Measurements from ENCODE around the gene ASS1. TPM values are rescaled to one million over a fixed set of nuclear protein-coding genes. Genes with fewer than 3 reads are reported as not detected.

ASS1 gene
- total RNA-seq, 1 donor from 2014 or later = 96.0 TPM

DNA sequence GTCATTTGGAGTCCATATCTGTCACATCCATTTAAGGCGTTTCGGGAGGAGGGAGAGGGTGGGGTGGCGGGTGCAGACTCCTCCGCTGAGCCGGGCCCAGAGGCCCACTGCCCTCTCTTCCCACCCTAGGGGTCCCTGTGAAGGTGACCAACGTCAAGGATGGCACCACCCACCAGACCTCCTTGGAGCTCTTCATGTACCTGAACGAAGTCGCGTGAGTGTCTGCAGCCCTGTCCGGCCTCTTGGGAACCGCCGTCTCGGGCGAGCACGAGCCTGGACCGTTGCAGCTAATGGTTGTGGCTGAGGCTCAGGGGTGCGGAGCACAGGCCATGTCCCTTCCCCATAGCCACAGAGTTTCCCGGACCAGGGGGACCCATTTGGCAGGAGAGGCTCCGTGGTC is 34.8 kb downstream of the ASS1 start:
- no peak for ATAC-seq
- Histone ChIP-seq H3K4me3 (no peak overlapping the region), H3K27ac (no peak overlapping the region), H3K4me1 (no peaks in the 10 kb centered on the region), H3K27me3 (no peaks in the 10 kb centered on the region), H3K9me3 (no peaks in the 10 kb centered on the region), H3K36me3 (no peaks in the 10 kb centered on the region)
- DNase-seq = no peak
- intact Hi-C loops (cut with DNase I) = no loop called here
- TF ChIP-seq, protein P1, sequence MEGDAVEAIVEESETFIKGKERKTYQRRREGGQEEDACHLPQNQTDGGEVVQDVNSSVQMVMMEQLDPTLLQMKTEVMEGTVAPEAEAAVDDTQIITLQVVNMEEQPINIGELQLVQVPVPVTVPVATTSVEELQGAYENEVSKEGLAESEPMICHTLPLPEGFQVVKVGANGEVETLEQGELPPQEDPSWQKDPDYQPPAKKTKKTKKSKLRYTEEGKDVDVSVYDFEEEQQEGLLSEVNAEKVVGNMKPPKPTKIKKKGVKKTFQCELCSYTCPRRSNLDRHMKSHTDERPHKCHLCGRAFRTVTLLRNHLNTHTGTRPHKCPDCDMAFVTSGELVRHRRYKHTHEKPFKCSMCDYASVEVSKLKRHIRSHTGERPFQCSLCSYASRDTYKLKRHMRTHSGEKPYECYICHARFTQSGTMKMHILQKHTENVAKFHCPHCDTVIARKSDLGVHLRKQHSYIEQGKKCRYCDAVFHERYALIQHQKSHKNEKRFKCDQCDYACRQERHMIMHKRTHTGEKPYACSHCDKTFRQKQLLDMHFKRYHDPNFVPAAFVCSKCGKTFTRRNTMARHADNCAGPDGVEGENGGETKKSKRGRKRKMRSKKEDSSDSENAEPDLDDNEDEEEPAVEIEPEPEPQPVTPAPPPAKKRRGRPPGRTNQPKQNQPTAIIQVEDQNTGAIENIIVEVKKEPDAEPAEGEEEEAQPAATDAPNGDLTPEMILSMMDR (IDR thresholded peaks at IDR 0.05) = no peak

DNA sequence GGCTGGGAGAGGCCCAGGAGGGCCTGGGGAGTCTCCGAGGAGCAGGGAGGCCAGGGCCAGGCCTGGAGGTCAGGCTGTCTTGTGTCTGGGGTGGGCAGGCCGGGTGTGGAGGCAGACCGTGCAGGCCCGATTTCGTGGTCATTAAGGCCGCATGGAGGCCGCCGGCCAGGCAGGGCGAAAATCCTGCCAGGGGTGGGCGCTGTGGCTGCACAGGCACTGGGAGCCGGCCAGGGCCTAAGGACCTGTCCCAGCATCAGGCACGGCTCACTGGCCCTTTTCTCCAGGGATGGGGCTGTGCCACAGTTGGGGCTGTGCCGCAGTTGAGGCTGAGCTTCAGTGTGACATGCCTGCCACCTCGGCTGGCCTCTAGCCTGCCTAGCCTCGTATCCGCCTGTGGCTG is 35.9 kb downstream of the ASS1 start:
- Histone ChIP-seq H3K36me3 (no peaks in the 10 kb centered on the region), H3K27me3 (no peaks in the 10 kb centered on the region), H3K4me1 (no peaks in the 10 kb centered on the region), H3K27ac (no peak overlapping the region), H3K4me3 (no peak overlapping the region), H3K9me3 (no peaks in the 10 kb centered on the region)
- DNase-seq (no peak), ATAC-seq (no peak)
- TF ChIP-seq, protein P1 (IDR thresholded peaks at IDR 0.05) = no peak
- intact Hi-C loops (cut with DNase I) = no loop called here

DNA sequence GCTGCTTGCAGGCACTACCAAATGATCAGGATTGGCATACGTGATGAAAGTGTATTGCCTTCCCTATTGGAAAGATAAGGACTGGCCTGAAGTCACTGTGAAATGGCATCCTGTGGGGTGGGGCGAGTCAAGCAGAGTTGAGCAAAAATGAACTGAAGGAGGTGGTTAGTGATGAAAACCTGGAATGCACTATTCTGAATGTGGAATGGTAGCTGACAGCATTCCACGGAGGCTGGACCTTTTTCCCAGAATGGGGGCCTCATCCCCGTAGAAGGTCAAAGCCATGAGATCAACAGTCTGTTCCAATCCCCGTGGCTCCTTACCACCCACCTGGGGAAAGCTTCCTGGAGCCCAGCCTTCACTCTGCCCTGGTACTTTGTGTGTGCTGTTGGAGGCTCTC is 37.7 kb downstream of the ASS1 start:
- intact Hi-C loops (cut with DNase I) = no loop called here

DNA sequence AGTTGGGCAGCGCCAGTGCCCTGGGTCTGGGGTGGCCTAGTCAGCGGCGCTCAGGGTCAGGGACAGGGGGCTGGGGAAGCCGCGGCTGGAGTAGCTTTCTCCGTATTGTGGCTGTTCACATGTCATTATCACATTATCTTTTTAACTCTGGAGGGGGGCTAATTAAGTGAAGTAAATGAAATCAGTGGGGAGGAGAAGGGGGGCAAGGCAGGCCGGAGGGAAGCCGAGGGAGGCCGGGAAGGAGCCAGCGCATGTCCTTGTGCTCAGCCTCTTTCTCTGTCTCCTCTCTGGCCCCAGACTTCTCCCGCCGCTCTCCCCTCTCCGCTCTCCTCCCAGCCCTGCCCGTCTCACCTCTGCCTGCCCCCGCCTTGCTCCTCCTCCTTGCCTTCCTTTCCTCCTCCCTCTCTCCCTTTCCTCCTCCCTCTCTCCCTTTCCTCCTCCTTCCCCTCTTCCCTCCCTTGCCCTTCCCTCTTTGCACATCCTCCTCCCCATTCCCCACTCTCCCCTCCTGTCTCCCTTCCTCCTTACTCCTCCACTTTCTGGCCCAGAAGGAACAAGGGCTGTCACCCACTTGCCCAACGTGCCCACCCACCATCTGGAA is 38.7 kb downstream of the ASS1 start:
- intact Hi-C loops (cut with DNase I) = no loop called here
- Histone ChIP-seq H3K4me3 (no peak overlapping the region), H3K9me3 (no peaks in the 10 kb centered on the region), H3K27me3 (no peaks in the 10 kb centered on the region), H3K4me1 (no peaks in the 10 kb centered on the region), H3K36me3 (no peaks in the 10 kb centered on the region), H3K27ac (no peak overlapping the region)
- DNase-seq (no peak), ATAC-seq (no peak)
- TF ChIP-seq, protein P1 (IDR thresholded peaks at IDR 0.05) = no peak

More for the DNA sequence above, 37.7 kb downstream of the ASS1 start:
- no peak overlapping the region for H3K4me3 ChIP-seq
- H3K27me3 ChIP-seq = no peaks in the 10 kb centered on the region
- ATAC-seq (no peak), DNase-seq (no peak)
- no peak overlapping the region for H3K27ac ChIP-seq
- TF ChIP-seq, protein P1 (IDR thresholded peaks at IDR 0.05) = no peak
- no peaks in the 10 kb centered on the region for H3K36me3 ChIP-seq
- H3K4me1 ChIP-seq = no peaks in the 10 kb centered on the region
- H3K9me3 ChIP-seq = no peaks in the 10 kb centered on the region

- Histone ChIP-seq H3K4me3 (no peak overlapping the region), H3K4me1 (no peaks in the 10 kb centered on the region), H3K9me3 (no peaks in the 10 kb centered on the region), H3K36me3 (peaks cover 2% of the 10 kb centered on the region), H3K27ac (no peak overlapping the region), H3K27me3 (no peaks in the 10 kb centered on the region)
- ATAC-seq = no peak
- DNase-seq = no peak
- TF ChIP-seq, protein P1 (IDR thresholded peaks at IDR 0.05) = no peak
- intact Hi-C loops (cut with DNase I) = no loop called here
These were observed 39.8 kb downstream of the ASS1 start for GRCh38 chr9:130484362-130485072.
